HepG2 (cell line): Measurements from ENCODE around the gene SORBS2. TPM values are rescaled to one million over a fixed set of nuclear protein-coding genes. Genes with fewer than 3 reads are reported as not detected.

Experiments
- ARNT ChIP-seq: fragments of 450-650 bp; IDR thresholded peaks from 2 replicates; pipeline ENCODE4 v1.6.1; 2017
- BCL6 ChIP-seq: IDR thresholded peaks from 2 replicates; pipeline ENCODE4 v1.6.1; 2016; ENCODE audit warnings: missing genetic modification reagents, missing compliant biosample characterization
- FIP1L1 ChIP-seq: fragments of 200-400 bp; formaldehyde crosslinking; IDR thresholded peaks from 2 replicates; pipeline ENCODE4 v1.6.1; 2018; ENCODE audit warnings: low read depth, mild to moderate bottlenecking, low read length, moderate library complexity, borderline replicate concordance; ENCODE audit not compliant: insufficient read depth
- FOXA1 ChIP-seq, 2 experiments: fragments of 450-650 bp in 1 of 2; sonication (generic) in 1 of 2; formaldehyde crosslinking in 1 of 2; IDR thresholded peaks; 2 replicates each; pipeline versions ENCODE4 v1.4.0 to v1.6.1; 2016 to 2020; ENCODE audit warnings: missing genetic modification reagents in 1 of 2
- FOXA3 ChIP-seq: IDR thresholded peaks from 2 replicates; pipeline ENCODE4 v1.6.1; 2016; ENCODE audit warnings: missing genetic modification reagents, missing compliant biosample characterization
- FOXK2 ChIP-seq: fragments of 450-650 bp; IDR thresholded peaks from 2 replicates; pipeline ENCODE4 v1.6.1; 2016
- KLF9 ChIP-seq: IDR thresholded peaks from 2 replicates; pipeline ENCODE4 v1.6.1; 2016; ENCODE audit warnings: low read depth
- MIXL1 ChIP-seq: IDR thresholded peaks from 2 replicates; pipeline ENCODE4 v1.6.1; 2016
- NFRKB ChIP-seq: fragments of 450-650 bp; IDR thresholded peaks from 2 replicates; pipeline ENCODE4 v1.6.1; 2017
- SMC3 ChIP-seq: IDR thresholded peaks from 2 replicates; pipeline ENCODE4 v1.6.1; 2011; ENCODE audit warnings: low read length, improper control_type of control experiment
- TBP ChIP-seq: sonication (generic); formaldehyde crosslinking; IDR thresholded peaks from 2 replicates; pipeline ENCODE4 v1.5.0; 2020; ENCODE audit warnings: missing genetic modification reagents
- TRIM24 ChIP-seq: sonication (generic); formaldehyde crosslinking; IDR thresholded peaks from 2 replicates; pipeline ENCODE4 v1.8.0; 2022; ENCODE audit warnings: mild to moderate bottlenecking, missing genetic modification reagents
- ZNF253 ChIP-seq: sonication (generic); formaldehyde crosslinking; IDR thresholded peaks from 2 replicates; pipeline ENCODE4 v1.8.0; 2022; ENCODE audit warnings: mild to moderate bottlenecking, missing genetic modification reagents, borderline replicate concordance
- ZNF292 ChIP-seq: sonication (generic); formaldehyde crosslinking; IDR thresholded peaks from 2 replicates; pipeline ENCODE4 v1.8.1; 2022; ENCODE audit warnings: mild to moderate bottlenecking, low read depth, missing genetic modification reagents, borderline replicate concordance
- ZNF570 ChIP-seq: sonication (generic); formaldehyde crosslinking; IDR thresholded peaks from 2 replicates; pipeline ENCODE4 v1.4.0; 2020; ENCODE audit warnings: mild to moderate bottlenecking, missing genetic modification reagents, borderline replicate concordance
- ZNF609 ChIP-seq: sonication (generic); formaldehyde crosslinking; IDR thresholded peaks from 2 replicates; pipeline ENCODE4 v1.4.0; 2020; ENCODE audit warnings: mild to moderate bottlenecking, missing genetic modification reagents, borderline replicate concordance
- ZNF614 ChIP-seq: IDR thresholded peaks from 2 replicates; pipeline ENCODE4 v1.6.1; 2018; ENCODE audit warnings: missing biosample characterization, missing genetic modification reagents, inconsistent platforms, borderline replicate concordance
- ZNF616 ChIP-seq: sonication (generic); formaldehyde crosslinking; IDR thresholded peaks from 2 replicates; pipeline ENCODE4 v1.5.0; 2020; ENCODE audit warnings: low read depth, mild to moderate bottlenecking, missing genetic modification reagents
- ZNF644 ChIP-seq: IDR thresholded peaks from 2 replicates; pipeline ENCODE4 v1.6.1; 2016; ENCODE audit warnings: low read depth
- ZNF713 ChIP-seq: sonication (generic); formaldehyde crosslinking; IDR thresholded peaks from 2 replicates; pipeline ENCODE4 v1.4.0; 2020; ENCODE audit warnings: mild to moderate bottlenecking, missing genetic modification reagents
- ZNF737 ChIP-seq: sonication (generic); formaldehyde crosslinking; IDR thresholded peaks from 2 replicates; pipeline ENCODE4 v1.5.0; 2020; ENCODE audit warnings: missing genetic modification reagents, mild to moderate bottlenecking, borderline replicate concordance
- ZNF792 ChIP-seq: IDR thresholded peaks from 2 replicates; pipeline ENCODE4 v1.6.1; 2016
- ZNF839 ChIP-seq: sonication (generic); formaldehyde crosslinking; IDR thresholded peaks from 2 replicates; pipeline ENCODE4 v1.4.0; 2020; ENCODE audit warnings: missing genetic modification reagents, mild to moderate bottlenecking, borderline replicate concordance
- ZSCAN21 ChIP-seq: sonication (generic); formaldehyde crosslinking; IDR thresholded peaks from 2 replicates; pipeline ENCODE4 v1.8.0; 2022; ENCODE audit warnings: mild to moderate bottlenecking, missing genetic modification reagents, moderate library complexity, borderline replicate concordance
- ZZZ3 ChIP-seq: sonication (generic); formaldehyde crosslinking; IDR thresholded peaks from 2 replicates; pipeline ENCODE4 v1.4.0; 2020; ENCODE audit warnings: missing genetic modification reagents, mild to moderate bottlenecking, borderline replicate concordance
- polyA plus RNA-seq, 8 experiments: library from polyadenylated mRNA; depleted of rRNA in 3 of 8; stranded (reverse) in 7 of 8; unstranded in 1 of 8; fragments of >200 nt; fragmentation: Illumina TruSeq in 4 of 8; extraction: Trizol in 4 of 8; gene quantifications; 2 replicates each; pipeline versions ENCODE4 v1.2.1 to v1.2.3, GENCODE V29; 2011 to 2016; ENCODE audit warnings: low read depth in 4 of 8, missing spikeins in 1 of 8, mixed read lengths in 1 of 8; ENCODE audit not compliant: insufficient read depth in 1 of 8
- total RNA-seq, 5 experiments: library from RNA; depleted of rRNA; stranded (reverse); fragments of >200 nt; fragmentation: Illumina TruSeq; extraction: Trizol; gene quantifications; 2 replicates each; pipeline ENCODE4 v1.2.3, GENCODE V29; 2016; ENCODE audit warnings: low read depth in 1 of 5
- TF ChIP-seq, protein P1 (sequence below): sonication (generic); formaldehyde crosslinking; IDR thresholded peaks from 2 replicates; pipeline ENCODE4 v1.5.0; 2020; ENCODE audit warnings: missing genetic modification reagents

SORBS2 gene
- total and polyA plus RNA-seq, 2 of the 13 experiments (the other 11 are each of a cell fraction or from before 2014, with no cell fraction given), result 25.0 to 80.5 TPM

- TF ChIP-seq ZNF644 (CRISPR knock-in tag), result peak; percentile 20; the same call in 1 of the 2 replicates
- TF ChIP-seq, protein P1, sequence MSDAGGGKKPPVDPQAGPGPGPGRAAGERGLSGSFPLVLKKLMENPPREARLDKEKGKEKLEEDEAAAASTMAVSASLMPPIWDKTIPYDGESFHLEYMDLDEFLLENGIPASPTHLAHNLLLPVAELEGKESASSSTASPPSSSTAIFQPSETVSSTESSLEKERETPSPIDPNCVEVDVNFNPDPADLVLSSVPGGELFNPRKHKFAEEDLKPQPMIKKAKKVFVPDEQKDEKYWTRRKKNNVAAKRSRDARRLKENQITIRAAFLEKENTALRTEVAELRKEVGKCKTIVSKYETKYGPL (CRISPR knock-in tag), result 0 out of 2 replicates have a peak, but pooled peaks have one; percentile 19
- TF ChIP-seq ZNF292 (CRISPR knock-in tag), result no peak
- TF ChIP-seq ZNF839 (CRISPR knock-in tag), result no peak
- TF ChIP-seq FIP1L1, result no peak
- TF ChIP-seq ZNF253 (CRISPR knock-in tag), result no peak
- peak; percentile 77 for TF ChIP-seq BCL6
- no peak for TF ChIP-seq TBP (CRISPR knock-in tag)
- no peak; the same call in 1 of the 2 replicates for TF ChIP-seq ZNF609 (CRISPR knock-in tag)
- TF ChIP-seq FOXA3 (CRISPR knock-in tag), result no peak
- no peak for TF ChIP-seq ZSCAN21 (CRISPR knock-in tag)
- no peak for TF ChIP-seq ZNF570 (CRISPR knock-in tag)
- TF ChIP-seq SMC3, result peak; percentile 27; the same call in 1 of the 2 replicates
- no peak for TF ChIP-seq ZNF713 (CRISPR knock-in tag)
- peak; percentile 29; the same call in 1 of the 2 replicates for TF ChIP-seq ZNF614 (CRISPR knock-in tag)
- no peak for TF ChIP-seq NFRKB
- TF ChIP-seq MIXL1, result 0 out of 2 replicates have a peak, but pooled peaks have one; percentile 18
- no peak for TF ChIP-seq KLF9 (CRISPR knock-in tag)
- TF ChIP-seq ZZZ3 (CRISPR knock-in tag), result no peak
- TF ChIP-seq ZNF616 (CRISPR knock-in tag), result no peak
- TF ChIP-seq FOXA1 (IDR thresholded peaks at IDR 0.05), result no peak
- TF ChIP-seq FOXA1 (CRISPR knock-in tag; IDR thresholded peaks at IDR 0.05), result no peak
- no peak for TF ChIP-seq TRIM24
- no peak for TF ChIP-seq ARNT
- no peak for TF ChIP-seq FOXK2
- no peak for TF ChIP-seq ZNF792 (CRISPR knock-in tag)
- TF ChIP-seq ZNF737 (CRISPR knock-in tag), result no peak
Measured at GRCh38 chr4:185591679-185592141, 220.3 kb downstream of the SORBS2 start (continued).
